HG02571 (cell line): Measurements from ENCODE around the gene GBP1.
"Not testable (repeated sequence)": the region's sequence is repeated elsewhere in the genome, so short reads cannot be mapped to it uniquely, and the experiment has no call there.

Experiments used
- ATAC-seq: cut with Tn5 transposase; IDR thresholded peaks from one replicate; pipeline ENCODE4 v1.9.1; 2021; ENCODE audit warnings: mild to moderate bottlenecking, moderate library complexity; ENCODE audit not compliant: unreplicated experiment

The GBP1 gene, protein sequence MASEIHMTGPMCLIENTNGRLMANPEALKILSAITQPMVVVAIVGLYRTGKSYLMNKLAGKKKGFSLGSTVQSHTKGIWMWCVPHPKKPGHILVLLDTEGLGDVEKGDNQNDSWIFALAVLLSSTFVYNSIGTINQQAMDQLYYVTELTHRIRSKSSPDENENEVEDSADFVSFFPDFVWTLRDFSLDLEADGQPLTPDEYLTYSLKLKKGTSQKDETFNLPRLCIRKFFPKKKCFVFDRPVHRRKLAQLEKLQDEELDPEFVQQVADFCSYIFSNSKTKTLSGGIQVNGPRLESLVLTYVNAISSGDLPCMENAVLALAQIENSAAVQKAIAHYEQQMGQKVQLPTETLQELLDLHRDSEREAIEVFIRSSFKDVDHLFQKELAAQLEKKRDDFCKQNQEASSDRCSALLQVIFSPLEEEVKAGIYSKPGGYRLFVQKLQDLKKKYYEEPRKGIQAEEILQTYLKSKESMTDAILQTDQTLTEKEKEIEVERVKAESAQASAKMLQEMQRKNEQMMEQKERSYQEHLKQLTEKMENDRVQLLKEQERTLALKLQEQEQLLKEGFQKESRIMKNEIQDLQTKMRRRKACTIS

DNA sequence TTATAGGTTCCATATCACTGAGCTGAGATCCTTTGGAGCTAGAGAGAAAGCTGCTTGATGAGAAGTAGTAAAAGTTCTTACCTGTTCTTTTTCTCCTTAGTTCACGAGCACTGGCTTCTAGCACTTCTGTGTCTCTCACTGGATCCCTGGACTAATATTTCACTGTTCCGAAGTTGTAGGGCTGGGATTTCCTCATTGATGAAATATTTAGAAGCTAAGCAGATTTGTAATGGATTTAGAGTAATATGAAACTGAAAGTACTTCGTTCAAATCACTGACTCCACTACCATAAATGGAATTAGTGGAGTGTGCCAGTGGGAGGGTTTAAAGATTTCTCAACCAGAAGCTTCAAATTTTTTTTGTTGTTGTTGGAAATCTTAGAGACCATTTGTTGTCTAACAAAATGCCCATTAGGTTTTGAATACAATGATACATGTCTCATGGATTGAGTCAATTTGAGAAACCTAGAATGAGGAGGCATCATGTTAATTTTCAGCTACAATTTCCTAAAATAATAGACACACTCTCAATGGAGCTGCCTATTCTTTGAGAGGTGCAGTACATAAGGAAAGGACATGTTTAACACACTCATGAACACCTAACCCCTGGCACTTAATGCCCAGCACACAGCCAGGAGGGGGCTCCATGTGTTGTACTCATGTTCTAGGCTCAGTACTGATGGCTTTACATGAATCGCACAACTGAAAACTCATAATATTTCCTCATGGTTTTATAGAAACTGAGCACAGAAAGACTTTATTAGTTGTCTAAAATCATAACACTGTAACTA, at the start of gene GBP1:
GBP1 (minus strand) TSS at position 130 of the 790 bp plus-strand sequence. CDS start 1,974 bp downstream, outside the sequence.
- ATAC-seq: peak; percentile 46

DNA sequence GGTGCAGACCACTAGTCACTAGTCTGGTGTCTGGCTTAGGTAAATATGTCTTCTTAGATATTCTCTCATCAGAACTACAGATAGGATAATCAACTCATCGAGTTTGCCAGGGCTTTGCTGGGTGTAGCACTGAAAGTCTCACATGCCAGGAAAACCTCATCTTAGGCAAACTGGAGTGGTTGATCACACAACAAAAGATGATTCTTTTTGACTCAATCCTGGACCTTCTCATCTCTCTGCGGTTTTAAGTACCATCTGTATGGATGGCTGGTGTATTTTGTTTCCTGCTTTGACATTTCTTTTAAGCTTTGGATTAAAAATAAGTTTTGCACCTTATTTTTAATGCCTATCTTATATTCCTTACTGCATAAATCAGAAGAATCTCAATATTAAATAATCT, 49.7 kb upstream of the GBP1 start:
- no peak for ATAC-seq

DNA sequence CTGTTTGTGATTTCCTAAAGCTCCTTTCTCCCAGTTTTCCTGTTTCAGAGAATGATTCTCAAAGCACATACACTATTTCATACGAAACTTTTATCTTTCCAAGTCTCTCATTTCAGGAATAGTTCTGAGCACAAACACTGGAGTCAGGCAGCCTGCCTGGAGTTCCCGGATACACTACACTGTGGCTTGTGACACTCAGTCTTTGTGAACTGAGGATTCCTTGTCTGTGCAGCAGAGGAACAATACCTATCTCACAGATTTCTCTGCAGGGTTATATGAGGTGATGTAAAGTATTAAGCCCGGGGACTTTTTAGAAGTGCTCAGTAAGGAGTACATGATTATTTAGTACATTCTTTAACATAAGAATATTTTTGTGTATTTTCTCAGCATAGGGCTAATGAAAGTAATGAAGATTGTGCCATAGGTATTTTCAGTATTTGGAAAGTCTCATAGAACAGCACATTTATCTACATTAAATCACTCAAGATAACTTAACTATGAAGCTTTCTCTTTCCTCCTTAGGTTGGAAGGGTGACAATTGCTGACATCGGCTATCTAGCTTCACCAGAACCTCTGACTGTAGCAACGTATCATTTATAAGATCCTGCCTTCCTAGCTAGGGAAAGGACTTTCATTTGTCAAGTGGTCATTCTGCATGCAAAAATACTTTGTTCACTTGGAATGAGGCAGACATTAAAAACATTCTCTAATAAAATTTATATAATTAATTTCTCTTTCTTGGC, 48.0 kb upstream of the GBP1 start:
- ATAC-seq: no peak

DNA sequence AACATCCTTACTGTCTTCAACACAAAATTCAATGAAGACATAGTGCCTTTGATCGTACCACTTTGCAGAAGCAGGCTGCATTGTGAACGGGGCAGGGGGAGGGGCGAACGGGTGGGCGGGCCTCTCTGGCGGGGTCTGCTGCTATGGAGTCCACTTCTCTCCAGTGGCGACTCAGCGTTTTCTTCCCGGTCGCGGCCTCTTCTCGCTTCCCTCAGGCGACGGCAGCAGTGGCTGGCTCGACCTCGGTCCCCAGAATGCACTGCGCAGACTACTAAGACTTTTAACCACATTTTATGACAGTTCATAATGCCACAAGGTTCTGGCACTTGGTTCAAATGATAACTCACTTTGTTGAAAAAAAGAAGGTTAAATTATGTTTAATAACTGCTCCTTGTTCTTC, 39.7 kb upstream of the GBP1 start:
- ATAC-seq: no peak

DNA sequence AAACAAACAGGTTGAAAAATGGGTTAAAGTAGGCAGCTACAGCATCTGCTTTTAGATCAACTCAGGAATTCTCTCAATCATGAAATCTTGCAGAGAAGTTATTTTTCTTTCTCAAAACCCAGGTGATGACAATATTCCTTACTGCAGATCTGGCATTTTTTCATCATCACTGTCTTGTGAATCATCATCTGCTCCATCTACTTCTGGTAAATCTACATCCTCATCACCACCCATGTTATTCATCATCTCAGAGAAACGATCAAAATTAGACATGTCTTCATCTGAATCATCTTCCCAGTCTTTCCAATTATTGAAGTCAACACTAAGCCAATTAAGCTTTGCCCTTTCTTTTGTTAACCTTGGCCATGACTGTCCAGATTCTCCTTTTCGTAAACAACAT, 39.1 kb upstream of the GBP1 start:
- ATAC-seq: no peak

DNA sequence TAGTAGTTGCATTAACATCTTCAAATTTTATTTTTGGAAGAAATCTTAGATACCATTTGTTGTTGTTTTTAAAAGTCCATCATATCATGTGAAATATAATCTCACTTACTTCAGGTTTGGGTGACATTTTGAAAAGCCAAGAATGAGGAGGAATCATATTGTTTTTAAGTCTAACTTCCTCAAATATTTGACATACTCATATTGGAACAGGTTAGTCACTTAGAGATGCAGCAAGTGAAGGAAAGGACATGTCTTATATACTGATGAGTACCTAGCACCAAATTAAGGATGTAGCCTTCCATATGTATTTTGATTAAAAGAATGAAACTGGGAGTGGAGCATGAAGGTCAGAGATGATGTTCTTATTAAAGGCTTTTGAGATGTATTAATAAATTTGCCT, 37.0 kb upstream of the GBP1 start:
- ATAC-seq: no peak

DNA sequence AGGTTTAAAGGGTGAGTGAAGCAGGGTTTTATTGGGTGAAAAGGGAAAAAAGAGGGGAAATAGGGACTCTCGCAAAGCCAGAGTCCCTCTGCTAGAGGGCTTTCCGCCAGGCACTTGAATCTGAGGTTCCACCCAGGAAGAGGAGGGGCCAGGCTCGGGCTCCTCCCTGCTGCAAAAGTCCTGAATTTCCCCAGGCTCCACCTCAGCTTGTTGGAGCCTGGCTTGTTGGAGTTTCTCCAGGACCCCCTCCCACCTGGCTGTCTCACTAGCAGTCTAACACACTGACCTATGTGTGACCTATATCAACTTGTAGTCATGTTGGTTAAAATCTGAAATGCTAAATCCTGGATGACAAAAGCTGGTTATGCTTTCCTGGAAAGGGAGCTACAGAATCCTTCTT, 35.4 kb upstream of the GBP1 start:
- ATAC-seq: no peak

DNA sequence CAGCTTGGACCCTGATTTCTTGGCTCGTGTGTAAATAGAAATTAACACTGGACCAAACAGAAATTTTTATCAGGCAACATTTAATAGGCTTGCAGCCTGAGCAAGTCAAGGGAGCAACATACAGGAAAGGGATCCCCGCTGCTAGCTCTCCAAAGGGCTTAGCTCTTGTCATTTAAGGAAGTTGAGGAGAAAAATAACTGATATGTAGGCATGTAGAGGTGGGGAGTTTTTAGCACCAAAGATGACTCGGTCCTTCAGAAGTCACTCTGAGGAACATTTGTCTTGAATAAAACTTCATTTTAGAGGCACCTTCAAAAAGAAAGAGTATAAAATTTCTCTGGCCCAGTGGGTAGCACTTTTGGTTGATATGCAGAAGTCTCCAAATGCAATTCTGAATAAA, 33.8 kb upstream of the GBP1 start:
- ATAC-seq: no peak

DNA sequence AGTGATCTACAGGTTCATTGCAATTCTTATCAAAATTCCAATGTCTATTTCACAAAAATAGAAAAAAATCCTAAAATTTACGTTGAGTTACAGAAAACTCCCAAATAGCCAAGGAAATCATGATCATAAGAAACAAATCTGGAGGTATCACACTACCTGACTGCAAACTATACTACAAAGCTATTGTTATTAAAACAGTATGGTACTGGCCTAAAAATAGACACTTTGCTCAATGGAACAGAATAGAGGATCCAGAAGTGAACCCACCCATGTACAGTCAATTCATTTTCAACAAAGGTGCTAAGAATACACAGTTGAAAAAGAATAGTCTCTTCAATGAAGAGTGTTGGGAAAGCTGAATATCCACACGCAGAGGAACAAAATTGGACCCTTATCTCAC, 30.7 kb upstream of the GBP1 start:
- no peak for ATAC-seq

DNA sequence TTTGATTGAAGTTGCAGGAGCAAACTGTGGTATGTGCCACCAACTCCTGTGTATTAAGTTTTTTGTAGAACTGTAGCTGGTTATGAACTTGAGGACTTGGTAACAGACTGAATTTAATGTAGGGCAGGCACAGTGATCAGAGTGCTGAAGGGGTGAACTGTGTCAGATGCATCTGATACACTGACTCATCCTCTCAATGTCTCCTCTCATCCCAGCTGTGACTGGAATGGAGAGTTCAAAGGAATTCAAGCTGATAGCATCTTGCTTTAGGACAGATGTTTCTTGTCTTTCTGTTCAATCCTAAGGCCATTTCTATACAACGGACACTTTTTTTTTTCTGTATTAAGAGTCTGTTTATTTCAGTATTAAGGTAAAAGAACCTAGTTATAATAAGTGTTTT, 25.0 kb upstream of the GBP1 start:
- ATAC-seq: no peak

DNA sequence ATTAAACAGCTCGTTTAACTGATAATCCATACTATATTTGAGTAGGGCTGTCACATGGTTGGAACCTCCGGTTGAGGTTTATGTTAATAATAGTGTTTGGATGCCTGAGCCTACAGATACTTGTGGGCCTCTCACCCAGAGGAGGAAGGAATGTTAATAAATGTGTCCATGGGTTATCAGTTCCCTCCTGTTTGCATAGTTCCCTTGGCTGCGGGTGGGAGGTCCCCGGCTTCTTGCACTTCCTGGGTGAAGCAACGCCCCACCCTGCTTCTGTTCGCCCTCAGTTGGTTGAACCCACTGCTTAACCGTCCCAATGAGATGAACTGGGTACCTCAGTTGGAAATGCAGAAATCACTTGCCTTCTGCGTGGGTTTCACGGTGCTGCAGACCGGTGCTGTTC, 23.6 kb upstream of the GBP1 start:
- no peak for ATAC-seq

DNA sequence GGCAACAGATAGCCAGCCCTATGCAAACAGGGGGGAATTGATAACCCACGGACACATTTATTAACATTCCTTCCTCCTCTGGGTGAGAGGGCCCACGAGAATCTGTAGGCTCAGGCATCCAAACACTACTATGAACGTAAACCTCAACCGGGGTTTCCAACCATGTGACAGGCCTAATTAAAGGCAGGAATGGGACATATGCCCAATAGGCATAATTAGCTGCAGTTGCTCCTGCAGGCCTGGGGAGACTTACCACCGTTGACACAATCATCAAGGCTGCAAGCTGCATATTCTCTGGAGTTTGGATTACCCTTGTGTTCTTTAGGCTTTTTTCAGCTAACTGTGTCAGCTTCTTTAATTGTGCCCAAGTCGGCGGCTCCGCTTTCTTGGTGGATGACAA, 22.2 kb upstream of the GBP1 start:
- ATAC-seq: no peak

DNA sequence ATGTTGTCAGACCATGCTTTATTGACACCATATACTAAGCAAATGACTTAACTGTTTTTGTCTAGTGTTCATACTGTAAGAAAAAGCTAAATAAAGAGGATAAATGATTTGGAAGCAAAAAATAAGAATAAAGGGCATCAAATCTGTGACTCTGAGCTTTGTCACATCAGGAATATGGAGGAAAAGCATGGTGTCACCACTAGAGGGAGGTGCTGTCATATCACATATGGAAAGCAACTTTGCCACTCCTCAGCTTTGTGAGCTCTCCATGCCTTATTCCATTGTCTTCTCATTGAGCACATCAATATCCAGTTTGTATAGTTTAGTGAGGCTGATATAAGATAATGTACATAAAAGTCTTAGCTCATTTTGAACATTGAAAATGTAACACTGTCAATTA, 20.8 kb upstream of the GBP1 start:
- no peak for ATAC-seq

DNA sequence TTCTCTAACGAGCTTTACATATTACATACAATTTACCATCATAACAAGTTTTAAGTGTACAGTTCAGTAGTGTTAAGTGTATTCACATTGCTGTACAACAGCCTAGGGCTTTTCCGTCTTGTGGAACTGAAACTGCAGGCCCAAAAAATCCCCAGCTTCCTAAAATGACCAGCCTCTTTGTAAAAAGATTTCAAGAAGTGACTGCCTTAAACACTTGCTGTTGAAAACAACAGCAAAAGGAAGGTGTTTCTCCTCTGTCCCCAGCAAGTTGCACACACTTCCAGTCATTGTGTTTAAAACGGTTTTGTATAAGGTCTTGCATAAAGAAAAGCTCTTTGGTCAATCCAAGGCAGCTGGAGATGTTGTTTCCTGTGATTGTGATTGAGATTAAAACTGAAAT, 16.0 kb upstream of the GBP1 start:
- peak; percentile 68 for ATAC-seq

DNA sequence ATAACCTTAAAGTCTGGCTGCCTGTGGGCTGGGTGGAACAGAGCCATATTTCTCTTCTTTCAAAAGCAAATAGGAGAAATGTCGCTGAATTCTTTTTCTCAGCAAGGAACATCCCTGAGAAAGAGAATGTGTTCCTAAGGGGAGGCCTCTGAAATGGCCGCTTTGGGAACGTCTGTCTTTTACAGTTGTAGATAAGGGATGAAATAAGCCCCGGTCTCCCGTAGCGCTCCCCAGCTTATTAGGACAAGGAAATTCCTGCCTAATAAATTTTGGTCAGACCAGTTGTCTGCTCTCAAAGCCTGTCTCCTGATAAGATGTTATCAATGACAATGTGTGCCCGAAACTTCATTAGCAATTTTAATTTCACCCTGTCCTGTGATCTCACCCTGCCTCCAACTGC, 15.1 kb upstream of the GBP1 start:
- not testable (repeated sequence) for ATAC-seq

DNA sequence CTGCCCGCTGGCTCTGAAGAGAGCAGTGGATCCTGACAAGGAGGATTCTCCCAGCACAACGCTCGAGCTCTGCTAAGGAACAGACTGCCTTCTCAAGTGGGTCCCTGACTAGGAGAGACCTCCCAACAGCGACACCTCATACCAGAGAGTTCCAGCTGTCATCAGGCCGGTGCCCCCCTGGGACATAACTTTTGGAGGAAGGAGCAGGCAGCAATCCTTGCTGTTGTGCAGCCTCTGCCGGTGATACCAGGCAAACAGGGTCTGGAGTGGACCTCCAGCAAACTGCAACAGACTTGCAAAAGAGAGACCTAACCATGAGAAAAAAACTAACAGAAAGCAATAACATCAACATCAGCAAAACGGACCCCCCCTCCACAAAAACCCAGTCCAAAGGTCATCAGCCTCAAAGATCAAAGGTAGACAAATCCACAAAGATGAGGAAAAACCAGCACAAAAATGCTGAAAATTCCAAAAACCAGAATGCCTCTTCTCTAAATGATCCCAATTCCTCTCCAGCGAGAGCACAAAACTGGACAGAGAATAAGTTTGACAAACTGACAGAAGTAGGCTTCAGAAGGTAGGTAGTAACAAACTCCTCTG, 7.6 kb upstream of the GBP1 start:
- not testable (repeated sequence) for ATAC-seq

DNA sequence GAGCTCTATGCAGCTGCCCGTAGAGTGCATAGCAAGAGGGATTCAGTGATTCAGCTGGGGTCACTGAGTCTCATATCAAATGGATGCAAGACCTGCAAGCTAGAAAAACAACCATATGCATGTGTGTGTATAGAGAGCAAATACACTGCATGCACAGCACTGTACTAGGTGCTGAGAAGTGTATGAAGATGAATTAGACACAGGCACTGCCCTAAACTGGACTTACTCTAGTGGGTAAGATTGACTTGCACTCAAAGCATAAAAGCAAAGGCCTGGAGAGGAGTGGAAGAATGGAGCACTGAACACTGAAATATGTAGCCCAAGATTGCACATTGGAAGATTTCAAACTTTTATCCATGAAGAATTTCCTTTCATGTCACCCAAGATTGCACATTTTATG, 5.5 kb upstream of the GBP1 start:
- no peak for ATAC-seq

DNA sequence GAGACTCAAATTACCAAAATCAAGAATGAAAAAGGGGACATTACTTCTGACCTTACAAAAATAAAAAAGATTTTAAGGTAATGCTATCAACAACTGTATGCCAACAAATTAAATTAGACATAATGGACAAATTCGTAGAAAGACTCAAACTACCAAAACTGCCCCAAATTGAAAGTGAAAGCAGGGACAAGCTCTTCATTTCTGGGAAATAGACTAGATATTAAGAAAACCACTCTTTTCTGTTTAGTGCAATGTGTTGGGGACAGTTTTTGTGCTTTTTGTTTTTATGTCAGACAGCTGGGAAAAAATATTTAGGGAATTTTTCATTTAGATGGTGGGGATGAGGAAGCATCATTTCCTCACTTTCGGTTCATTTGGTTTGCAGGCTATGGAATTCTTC, 4.9 kb upstream of the GBP1 start:
- ATAC-seq: no peak

DNA sequence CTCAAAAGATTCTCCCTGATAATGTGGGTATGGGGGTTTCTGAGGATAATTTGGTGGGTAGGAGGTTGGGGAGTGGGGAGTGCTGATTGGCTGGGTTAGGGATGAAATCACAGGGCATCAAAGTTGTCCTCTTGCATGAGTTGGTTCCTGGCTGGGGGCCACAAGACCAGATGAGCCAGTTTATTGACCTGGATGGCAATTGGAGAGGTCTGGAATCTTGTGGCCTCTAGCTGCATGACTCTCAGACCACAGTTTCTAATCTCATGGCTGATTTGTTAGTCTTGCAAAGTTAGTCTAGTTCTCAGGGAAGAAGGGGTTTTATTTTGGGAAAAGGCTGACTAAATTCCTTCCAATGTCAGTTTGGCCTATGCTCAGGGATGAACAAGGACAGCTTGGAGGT, 3.3 kb upstream of the GBP1 start:
- no peak for ATAC-seq

DNA sequence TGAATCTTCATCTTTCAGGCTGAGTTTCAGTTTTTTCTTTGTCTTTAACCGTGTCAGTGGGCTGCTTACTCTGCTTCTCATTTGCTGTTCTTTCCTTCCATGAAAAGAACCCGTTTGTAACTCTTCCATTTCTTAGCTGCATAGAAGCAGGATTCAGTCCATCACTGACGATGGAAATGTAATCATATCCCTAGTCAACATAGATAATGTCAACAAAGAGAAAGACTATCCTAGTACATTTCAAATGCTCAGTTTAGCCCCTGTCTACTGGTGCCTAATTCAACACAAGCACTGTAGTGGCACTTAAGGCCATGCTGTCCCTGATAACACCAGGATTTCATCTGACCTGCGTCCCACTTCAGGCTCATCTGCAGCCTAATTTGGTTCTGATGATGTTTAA, 376 bp downstream of the GBP1 start:
- peak; percentile 55 for ATAC-seq

DNA sequence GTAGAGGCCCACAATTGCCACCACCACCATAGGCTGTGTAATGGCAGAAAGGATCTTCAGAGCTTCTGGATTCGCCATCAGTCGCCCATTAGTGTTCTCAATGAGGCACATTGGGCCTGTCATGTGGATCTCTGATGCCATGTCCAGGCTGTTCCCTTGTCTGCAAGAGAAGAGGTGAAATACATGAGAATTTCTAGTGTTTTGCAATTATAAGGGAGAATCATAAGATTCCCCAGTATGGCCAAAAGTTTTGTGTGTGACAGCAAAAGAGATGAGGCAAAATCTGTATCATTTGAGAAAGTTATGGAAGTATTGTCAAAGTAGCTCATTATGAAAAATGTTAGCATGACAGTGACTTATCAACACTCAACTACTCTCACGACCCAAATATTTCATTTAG, 1.9 kb downstream of the GBP1 start:
- ATAC-seq: no peak
